Stimulated activated CD8-positive, alpha-beta memory T cell treated with anti-CD3 and anti-CD28 coated beads, Interleukin-7, amount 100 ng/mL, for 1 hour (primary cell): ENCODE measurements around the gene VAV2.
"Not testable (repeated sequence)": the region's sequence is repeated elsewhere in the genome, so short reads cannot be mapped to it uniquely, and the experiment has no call there.

Experiments
- DNase-seq, 2 donors: peaks; one replicate each; pipeline ENCODE4 v3.0.0-alpha.2; 2020; ENCODE audit warnings: low read depth in 2 of 2

VAV2 gene

DNA sequence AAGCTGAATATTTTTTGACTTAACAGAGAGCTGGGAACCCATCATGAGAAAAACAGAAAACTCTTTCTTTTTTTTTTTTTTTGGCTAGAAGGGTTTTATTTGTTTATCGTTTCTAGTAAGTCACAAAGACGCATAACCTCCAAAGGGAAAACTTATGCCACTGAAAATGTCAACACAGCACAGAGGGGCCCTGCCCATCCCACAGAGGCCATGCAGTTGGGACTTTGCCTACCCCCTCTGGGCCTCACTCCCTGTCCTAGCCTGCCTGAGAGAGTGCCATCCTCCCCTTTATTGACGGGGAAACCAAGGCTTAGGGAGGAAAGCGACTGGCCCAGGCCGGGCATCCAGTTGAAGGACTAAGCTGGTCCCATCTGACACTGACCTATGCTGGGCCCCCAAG, 74.7 kb downstream of the VAV2 start:
- DNase-seq, result no peak

DNA sequence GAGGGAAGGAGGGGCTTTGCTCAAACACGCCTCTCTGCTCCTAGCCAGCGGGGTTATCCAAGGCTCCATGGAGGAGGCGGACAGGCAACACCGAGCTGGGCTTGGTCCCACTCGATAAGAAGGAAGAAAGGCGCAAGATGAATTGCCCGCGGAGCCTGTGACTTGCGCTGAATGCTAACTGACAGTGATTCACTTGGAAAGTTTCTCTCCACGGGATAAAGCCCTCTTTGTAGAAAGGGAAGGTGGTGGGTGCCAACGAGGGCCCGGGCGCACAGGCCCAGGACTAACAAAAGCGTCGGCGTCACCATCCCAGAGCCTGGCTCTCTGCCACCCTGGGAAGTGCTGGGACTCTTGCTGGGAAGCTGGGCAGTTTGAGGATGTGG, 76.0 kb downstream of the VAV2 start:
- no peak for DNase-seq

DNA sequence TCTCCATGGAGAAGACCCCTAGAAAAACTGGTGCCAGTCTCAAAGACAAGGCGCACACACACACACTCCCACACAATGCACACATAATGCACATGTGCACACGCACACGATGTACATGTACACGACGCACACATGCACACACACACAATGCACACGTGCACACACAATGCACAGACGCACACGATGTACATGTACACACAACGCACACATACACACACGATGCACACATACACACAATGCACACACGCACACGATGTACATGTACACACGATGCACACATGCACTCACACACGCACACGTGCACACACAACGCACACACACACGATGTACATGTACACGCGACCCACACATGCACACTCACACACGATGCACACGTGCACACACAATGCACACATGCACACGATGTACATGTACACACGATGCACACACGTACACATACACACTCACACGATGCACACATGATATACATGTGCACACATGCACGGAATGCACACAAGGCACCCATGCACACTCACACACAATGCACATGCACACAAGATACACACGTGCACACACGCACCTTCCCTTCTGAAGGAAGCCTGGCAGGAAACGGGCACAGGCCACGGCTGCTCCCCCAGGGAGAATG, 76.5 kb downstream of the VAV2 start:
- DNase-seq, result no peak

DNA sequence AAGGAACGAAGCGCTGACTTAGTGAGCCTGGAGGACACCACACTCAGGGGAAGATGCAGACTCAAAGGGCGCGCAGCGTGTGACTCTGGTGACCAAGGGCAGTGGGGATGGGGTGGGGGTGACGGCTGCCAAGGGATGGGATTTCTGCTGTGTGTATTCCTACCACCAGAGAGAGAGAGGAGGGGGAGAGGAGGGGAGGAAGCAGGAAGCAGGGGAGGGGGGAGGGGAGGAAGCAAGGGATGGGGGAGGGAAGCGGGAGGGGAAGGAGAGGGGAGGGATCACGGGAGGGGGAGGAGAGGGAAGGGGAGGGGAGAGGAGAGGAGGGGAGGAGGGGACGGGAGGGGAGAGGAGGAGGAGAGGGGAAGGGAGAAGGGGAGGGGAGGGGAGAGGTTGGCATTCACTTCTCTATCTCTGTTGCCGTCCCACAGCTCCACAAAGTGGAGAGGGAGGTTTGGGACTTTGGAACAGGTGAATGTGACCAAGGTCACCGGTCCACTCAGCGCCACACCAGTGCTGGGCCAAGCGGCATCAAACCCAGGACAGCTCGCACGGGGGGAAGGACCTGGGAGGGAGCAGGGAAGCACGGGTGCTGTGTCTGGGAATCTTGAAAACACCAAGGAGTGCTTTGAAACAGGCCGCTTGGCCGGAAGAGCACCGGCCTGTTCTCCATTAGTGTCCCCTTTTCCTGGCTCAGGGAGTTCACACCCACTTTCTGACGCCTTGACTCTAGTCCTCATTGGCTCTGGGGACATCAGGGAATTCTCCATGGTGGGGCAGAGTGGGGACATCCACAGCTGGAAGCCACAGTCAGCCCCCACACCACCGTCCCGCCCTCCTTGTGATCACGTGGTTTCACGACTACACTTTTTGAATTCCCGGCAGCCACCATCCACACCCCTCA, 77.4 kb downstream of the VAV2 start:
- no peak for DNase-seq

DNA sequence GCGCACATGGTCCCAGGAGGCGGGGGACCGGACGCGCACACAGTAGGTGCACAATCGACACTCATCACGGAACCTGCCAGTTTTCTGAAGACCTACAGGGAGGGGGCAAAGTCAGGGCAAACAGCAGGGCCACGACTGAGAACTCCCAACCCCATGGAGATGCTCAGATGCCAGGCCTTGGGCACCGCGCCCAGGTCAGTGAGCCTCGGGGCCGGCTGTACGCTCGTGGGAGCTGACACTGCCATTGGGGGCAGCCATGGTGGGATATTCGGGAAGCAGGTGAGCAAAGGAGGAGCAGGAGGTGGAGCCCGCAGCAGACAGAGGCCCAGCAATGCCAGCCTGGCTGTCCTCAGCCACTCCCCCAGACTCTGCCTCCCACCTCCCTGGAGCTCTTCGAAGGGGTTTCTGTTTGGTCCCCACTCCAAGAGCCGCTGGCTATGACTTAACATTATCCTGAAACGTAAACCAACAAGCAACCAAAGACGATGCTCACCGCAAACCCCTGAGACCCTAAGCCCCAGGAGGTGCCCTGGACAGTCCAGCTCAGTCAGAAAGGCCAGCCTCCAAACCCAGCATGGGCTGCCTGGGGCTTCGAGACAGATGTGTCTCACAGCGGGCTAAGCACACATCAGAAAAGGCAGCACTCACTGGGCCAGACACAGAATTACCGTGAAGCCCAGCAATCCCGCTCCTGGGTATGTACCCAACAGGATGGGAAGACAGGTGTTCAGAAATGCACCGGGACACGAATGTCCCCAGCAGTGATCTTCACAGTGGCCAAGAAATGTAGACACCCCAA, 78.4 kb downstream of the VAV2 start:
- DNase-seq, result no peak

DNA sequence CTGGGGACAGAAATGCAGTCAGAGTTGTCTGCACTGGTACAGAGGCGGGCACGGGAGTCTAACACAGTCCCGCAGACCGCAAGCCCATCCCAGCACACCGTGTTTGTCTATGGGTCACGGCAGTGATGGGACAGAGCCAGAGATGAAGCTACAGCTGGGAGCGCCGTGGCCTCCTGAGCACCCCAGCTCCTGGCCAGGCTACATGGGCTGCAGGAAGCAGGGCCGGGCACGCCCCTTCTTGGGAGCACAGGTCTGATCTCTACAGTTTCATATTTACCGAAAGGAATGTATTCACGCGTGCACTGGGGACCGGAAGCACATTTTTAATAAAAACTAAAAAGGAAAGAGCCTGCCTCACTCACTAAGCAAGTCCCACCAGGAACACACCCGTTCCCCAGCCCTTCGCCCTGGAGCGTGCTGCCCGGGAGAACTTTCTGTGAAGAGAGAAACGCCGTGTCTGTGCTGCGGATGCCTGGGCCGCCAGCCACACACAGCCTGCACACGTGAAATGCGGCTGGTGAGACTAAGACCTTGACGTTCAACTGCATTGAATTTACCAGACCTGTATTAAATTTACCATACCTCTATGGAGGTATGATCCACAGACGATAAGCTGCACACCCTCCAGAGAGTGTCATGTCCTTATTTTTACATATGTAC, 81.1 kb downstream of the VAV2 start:
- DNase-seq, result no peak

DNA sequence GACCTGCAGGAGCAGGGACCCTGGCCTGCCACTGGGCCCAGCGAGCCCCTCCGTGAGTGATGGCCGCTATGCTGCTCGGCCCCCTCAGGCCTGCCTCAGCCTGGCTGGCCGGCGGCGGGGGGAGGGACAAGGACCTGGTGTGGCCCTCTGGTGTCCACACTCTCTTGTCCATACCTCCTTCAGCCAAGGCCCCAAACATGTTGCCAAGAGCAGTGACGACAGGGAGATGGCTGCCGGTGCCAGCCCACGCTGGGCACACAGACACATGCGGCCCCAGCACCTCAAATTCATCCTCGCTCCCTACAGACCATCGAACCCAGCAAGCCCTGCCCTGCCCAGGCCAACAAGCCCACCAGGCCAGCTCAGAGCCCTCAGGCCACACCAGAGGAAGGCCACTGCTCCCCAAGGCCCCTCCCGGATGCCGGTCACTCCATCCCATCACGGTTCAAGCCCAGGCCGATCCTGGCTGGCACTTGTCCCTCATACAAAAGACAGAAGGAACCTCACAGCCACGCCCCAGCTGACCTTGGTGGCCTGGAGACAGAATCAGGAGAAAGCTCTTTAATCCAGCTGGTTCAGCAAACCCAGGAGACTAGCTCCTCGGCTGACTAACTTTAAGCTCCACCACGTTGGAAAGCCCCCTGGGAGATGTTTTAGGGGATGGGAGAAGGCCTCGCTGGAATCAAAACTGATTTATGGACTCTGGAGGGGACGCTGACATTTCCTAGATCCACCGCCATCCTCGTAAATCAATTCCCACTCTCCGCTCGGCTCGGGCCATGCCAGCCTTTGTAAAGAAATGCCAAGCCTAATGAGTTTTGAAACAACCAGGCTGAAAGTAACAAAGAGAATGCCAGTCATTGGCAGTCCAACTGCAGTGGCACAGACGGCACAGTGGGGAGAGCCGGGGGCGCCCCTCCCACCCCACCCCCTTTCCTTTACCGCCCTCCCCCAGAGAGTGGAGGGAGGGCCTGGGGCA, 84.9 kb downstream of the VAV2 start:
- DNase-seq, result no peak

DNA sequence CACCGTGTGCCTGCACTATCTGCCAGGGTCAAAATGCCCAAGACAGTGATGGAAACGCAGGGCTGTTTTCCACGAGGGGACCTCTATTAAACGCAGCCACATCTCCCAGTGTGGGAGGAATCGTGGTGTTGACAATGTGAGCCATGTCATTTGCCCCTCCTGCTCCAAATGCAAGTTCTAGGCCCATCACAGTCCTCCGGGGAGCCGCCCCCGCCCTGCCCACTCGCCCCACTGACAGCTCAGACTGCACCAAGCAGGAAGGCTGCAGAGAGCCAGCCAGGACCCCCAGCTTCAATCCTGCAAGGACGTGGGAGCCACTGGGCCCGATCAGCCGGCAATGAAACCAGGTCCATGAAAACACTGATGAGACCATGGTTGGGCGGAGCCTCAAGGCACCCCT, 85.9 kb downstream of the VAV2 start:
- no peak for DNase-seq

DNA sequence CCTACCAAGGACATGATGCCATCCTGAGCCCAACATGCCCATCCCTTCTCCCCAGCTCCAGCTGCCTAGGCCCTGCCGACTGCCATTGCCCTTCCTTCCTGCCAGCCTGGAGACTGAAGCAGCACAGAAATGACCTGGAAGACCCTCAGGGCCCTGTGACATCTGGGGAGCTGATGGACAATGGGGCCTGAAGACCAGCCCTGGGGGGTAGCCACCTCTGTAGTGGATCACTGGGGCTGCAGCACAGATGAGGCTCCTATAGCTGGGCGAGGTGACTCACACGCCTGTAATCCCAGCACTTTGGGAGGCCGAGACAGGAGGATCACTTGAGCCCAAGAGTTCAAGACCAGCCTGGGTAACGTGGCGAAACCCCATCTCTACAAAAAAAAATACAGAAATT, 86.6 kb downstream of the VAV2 start:
- DNase-seq, result no peak

DNA sequence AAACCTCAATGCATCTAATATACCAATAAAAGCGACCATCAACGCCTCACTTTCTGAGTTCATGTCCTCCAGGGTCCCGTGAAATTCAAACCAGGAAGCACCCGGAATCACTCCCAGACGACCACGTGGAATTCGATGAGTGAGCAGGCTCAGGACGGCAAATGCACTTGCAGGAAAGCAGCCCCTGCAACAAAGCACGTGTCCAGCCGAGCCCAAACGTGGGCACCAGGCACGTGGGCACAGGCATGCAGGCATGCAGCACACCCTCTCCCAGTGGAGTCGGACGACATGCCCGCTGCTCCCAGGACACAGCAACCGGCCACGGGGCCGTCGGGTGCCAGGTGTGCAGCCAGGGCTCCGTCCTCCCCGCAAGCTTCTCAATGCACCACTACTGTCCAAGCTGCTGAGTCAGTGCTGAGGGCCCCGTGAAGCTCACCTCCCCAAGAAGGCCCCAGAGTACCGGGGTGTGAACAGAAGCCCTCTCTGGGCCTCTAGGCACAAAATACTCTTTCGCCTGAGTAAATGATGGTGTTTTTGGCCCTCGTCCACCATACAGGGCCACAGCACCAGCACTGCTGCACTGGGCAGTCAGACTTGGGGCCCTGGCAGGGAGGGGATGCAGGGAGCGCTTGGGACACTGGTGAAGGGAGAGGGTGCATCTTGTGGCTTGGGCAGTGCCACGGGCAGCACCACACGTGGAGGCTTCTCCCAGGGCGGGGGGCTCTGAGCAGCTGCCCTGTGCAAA, 87.6 kb downstream of the VAV2 start:
- no peak for DNase-seq

DNA sequence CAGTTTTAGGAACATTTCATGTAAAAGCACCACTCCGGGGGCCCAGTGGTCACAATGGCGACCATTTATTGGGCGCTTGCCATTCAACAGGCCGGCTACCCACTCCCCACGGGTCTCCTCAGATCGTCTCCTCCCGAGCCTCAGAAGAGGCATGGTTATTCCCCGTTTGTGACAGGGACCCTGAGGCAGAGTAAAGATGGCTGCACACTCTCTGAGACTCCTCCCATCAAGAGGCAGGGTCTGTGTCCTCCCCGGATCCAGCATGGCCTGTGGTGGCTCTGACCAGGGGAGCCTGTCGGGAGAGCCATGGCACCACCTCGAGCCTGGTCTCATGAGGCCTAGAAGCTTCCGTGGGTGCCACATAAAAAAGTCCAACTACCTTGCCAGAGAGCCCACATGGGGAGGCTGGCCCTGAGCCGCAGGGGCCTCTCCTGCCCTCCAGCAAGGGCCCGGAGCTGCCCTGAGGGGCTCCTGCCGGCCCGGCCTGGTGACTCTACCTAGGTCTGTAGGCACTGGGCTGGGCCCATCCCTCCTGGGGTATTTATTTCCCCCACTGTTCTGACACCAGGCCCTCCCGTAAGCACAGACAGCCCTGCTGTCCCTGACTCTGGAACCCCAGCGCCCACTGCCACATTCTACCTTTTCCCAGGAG, 90.8 kb downstream of the VAV2 start:
- no peak for DNase-seq

DNA sequence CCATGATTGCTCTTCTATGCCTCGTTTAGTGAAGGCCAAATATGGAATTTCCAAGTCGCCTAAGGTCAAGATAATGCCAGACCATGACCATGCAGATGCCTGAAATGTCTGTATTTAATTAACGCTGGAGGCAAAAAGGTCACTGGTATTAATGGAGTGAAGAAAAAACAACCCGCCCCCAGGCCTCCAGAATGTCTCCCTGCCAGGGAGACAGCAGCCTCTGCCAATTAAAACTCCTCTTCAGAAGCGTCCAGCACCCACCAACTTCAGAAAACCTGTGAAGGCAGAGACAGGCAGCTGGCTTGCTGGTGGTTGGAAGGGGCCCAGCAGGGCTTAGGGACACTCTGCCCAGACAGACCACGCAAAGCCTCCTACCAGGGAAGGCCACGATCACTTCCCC, 94.4 kb downstream of the VAV2 start:
- DNase-seq, result no peak

DNA sequence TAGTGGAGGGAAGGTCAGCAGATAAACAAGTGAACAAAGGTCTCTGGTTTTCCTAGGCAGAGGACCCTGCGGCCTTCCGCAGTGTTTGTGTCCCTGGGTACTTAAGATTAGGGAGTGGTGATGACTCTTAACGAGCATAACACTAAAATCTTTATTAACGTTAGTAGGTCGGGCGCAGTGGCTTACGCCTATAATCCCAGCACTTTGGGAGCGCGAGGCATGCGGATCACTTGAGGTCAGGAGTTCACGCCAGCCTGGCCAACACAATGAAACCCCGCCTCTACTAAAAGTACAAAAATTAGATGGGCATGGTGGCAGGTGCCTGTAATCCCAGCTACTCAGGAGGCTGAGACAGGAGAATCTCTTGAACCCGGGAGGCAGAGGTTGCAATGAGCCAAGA, 96.1 kb downstream of the VAV2 start:
- not testable (repeated sequence) for DNase-seq

DNA sequence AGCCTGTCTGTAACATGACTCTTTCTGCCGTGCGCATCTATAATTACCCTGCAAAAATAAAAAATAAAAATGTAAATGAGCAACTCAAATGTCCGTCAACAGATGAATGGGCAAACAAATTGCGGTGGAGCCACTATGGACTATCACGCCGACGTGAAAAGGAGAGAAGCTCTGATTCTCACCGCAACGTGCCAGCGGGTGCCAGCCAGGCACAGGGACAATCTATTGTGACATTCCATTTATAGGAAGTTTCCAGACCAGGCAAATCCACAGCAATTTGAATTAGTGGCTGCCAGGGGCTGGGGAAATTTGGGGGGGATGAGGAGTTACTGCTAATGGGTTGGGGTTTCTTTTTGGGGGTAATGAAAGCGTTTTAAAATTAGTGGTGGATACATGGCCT, 96.8 kb downstream of the VAV2 start:
- DNase-seq, result no peak

DNA sequence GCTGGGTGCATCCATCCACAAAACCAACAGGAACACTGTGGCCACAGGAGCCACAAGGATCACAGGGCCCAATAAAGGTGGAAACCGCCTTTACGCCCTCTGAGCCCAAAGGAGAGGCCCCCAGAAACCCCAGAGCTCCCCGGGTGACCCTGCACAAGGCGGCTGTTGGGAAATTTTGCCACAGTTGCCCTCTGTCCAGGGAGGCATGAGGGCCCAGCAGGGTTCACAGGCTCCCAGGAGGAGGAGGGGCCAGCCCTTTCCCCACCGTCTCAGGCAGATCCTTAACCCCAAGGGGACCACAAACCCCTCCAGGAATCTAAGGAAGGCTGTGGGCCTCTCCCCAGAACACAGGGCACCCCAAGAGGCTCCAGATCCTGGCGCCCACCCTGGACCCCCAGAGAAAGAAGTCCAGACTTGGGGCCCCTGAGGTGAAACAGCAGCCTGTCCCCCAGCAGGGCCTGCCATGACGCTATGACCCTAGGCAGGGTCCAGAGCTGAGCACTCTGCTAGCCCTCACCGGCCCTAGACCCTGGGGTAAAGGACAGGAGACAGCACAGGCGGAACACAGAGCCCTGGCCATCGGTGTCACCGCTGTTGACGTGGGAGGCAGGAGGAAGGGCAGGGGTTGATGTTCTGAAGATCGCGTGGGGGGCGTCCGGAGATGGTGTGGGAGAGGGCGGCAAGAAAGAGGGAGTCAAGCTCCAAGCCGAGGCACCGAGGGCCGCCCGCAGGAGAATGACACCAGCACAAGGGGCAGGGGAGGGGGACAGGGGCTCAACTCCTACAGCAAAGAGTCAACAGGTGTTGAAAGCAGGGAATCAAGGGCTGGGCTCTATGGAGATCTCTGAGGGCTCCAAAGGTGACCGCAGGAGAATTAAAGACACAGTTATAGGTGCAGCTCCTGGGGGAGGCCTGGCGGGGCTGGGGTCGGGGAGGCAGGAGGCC, 97.5 kb downstream of the VAV2 start:
- no peak for DNase-seq

DNA sequence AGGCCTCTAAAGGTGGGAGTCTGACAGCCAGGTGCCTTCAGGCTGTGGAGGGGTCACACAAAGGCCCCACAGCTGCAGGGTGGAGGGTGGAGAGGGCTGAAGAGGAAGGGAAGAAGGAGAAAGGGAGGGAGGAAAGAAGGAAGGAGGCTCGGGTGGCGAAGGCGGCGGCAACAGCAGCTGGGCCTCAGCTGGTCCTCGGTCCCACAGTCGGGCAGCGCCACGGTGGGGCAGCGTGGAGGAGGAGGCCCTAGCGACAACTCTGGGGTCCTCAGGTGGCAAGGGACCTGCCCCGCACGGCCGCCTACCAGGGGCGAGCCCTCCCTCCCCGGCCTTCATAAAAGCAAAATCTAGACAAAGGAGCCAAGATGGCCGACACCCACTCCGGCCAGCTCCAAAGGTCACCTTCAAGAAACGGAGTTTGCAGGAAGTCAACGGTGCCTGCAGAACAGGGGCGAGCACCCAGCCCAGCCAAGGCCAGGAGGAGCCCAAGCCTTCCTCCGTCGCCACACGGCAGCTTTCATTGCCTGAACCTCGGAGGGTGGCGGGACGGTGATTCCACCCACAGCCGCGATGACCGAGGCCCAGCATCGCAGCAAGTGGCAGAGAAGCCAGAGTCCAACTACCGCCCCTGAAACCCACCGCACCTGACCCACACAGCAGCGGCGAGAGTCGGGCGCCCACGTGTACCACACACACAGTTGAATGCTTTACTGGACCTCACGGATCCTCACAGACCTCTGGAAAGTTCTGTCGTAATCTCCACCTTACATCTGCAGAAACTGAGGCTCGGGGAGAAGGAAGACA, 98.7 kb downstream of the VAV2 start:
- DNase-seq, result no peak

DNA sequence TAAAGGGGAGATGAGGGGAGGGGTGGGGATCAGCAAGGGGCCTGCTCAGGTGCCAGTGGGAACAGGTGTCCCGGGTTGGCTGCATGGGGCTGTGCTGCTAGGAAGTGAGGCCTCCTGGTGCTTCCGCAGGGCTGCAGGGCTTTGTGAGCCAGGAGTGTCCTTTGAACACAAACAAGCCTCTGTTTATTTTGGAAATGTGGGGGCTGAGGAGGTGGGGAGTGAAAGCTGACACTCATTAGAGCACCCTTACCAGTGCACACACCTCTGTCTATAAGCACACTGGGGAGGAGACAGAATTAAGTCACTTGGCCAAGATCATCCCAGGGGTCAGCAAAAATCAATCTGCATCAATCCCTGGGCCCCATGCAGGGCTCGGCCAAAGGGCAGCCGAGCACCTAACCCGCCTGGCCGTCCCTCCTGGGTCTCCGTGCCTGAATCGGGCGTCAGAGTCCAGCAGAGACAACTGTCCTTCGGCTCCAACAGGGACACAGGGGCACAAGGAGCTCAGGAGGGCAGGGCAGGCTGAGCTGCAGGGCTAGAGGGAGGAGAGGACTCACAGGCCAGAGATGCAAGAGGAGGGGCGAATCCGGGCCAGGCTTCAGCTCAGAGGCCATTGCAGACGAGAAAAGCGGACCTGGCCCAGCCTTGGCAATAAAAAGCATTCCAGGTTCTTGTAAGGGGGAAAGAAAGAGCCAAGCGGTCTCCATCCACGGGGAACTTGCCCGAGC, 99.8 kb downstream of the VAV2 start:
- DNase-seq, result no peak
